Activated T-cell treated with anti-CD3 and anti-CD28 coated beads, Interleukin-2, amount 50 U/mL, for 48 hours (primary cell): ENCODE results near the gene CLCN3.
"Not testable (repeated sequence)": the region's sequence is repeated elsewhere in the genome, so short reads cannot be mapped to it uniquely, and the experiment has no call there.

Experiments used
- DNase-seq, 2 experiments: peaks; one replicate each; pipeline ENCODE4 v3.0.0-alpha.2; 2020

The CLCN3 gene

DNA sequence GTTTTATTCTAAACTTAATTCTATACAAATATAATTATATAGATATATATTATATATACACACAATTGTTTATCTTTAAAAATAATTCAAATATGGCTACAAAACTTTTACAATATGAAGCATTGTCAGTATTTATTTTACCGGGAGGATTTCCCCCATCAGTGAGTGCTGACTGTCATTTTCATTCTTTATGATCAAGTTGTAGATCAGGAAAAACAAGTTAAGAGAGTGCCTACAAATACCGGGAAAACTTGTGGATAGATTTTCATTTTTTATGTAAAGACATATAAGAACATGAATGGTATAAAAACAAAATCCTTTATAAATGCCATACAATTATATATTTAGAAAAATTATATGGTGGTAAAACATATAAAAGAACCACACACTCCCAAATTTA is 37.8 kb downstream of the CLCN3 start:
- DNase-seq, result no peak

DNA sequence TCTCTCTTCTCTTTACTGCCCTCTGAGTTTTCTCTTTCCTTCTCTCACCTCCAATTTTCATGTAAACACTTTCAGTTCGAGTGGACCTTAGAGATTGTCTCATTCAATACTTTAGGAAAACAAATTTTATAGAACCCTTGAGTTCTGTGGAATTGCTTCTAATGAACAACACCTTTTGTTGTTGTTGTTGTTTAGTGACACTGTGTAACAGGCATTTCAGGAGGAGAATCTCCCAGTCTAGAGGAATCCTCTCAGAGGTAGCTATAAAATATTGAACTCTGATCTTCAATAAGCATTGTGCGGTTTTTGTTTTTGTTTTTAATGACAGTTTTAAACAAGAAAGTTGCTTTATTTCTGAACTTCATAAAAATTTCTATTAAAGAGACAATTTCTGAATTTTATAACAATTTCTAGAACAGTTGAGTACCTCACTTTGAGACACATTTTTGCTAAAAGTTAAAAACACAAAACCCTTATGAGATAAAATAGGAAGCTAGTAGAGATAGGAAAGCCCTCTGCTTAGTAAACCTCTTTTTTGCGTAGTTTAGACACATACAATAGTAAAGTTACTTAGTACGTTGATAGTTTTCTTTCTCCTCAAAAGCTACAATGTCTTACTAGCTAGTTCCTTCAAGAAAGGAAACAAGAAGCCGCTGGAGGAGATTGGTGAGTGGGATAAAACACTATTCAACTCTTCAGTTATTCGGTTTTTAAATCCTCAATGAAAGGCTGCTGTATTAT is 38.8 kb downstream of the CLCN3 start:
- DNase-seq, result no peak

DNA sequence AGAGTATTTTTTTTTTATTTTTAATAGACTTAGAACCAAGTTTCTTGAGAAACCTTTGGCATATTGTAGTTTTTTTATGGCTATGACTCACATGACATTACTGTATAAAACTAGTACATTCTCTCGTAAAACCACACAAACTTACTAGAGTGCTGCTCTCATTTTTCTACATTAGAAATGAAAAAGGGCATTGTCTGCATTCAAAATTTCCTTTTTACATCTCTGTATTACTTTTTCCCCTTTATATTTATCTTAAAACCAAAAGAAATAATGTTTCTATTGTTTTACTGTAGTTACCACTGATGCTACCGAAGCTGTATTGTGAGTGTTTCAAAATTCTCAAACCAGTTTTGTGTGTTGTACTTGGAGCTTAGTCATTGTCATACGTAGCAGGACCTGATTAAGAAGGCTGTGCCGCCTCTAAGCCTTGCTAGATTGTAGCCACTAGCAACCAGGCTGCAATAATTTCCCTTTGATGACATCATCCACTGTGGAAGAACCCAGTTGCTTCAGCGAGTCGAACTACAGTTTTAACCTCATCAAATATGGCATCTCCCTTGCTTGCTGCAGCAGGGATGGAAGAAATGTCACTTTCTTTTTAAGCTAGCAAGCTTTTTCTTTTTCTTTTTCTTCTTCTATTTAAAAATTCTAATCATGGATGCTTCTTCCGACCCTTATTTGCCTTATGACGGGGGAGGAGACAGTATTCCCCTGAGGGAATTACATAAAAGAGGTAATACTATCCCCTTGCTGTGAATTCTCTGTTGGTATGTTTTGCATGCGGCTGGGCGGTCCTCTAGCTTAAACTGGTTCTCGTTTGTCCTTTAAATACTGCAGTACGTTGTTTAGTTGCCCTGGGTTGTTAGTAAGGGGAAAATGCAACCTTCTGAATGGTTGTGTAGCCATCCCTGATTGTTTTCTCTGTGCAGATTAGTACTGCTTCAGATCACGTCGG is 39.6 kb downstream of the CLCN3 start:
- DNase-seq, result peak; percentile 52 to 65

DNA sequence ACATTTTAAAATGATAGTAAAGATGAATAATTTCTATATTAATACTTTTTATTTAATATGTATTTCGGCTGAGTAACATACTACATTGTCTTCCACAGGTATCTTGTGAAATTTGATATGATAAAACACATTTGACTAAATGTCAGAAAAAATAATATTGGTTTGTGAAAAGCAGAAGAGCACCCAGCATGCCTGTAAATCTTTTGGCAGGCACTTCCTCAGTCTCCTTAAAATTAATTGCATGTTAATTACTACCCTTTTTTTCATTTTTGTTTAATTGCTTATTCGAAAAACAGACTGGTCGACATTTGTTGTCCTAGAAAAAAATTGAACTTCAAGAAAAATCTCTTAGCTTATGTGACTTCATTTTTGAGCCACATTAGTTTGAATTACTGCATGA is 40.6 kb downstream of the CLCN3 start:
- no peak for DNase-seq

DNA sequence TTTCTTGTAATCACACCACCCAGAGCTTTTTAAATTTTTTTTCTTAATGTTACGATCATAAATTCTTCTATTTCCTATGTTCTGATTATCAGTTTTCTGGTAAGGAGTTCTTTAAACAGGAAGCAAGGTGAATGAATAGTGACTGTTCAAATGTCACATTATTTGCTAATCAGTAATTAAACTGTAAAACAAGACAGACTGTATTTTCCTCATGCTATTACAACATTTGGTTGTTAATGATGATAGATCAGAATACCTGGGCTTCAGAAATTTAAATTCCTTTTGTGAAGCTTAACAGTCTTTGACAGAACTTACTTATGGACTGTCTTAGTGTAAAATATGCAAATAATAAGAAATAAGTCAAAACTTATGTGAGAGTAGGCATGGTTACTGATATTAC is 41.4 kb downstream of the CLCN3 start:
- no peak for DNase-seq

DNA sequence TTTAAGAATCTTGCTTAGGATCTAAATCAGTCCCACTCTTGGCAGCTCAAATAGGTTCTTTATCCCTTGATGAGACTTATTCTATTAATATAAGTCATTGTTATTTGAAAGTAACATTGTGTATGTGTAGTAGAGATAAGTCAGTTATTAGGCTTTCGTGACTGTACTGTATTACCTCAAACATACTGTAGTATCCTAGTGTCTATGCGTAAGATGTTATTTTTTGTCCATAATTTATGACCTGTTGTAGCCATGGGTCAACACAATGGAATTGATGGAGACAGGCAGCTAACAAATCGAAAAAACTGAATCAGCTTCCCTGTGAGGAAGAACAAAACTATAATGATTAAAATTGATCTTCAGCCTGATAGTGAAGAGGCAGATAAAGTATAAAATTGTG is 41.8 kb downstream of the CLCN3 start:
- no peak for DNase-seq

DNA sequence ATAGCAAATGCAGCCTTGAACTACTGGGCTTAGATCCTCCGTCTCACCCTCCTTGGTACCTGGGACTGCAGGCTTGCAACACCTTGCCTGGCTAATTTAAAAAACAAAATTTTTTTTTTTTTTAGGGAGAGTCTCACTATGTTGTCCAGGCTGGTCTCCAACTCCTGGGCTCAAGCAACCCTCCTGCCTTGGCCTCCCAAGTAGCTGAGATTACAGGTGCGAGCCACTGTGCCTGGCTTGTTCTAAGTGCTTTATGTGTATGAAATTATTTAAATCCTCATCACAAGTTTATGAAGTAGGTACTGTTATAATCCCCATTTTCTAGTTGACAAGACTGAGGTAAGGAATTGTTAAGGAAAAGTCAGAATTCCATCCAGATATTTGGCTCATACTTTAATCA is 43.0 kb downstream of the CLCN3 start:
- DNase-seq, result no peak

DNA sequence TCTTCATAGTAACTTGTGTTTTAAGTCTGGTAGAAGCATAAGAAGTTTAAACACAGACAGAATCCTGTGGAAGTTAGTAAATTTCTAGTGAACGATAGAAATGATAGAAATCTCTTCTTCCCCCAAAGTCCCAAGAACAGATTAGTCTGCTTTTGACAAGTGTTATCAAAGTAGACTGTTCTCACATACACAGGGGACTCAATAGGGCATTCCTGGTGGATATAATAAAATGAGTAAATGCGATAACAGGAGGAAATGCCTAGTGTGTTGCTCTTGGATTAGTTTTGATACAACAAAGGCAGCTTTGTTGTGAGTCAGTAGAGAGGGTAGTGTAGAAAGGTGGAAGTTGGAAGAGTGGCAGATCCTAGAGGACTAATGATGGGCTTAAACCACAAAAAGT is 43.5 kb downstream of the CLCN3 start:
- no peak for DNase-seq

DNA sequence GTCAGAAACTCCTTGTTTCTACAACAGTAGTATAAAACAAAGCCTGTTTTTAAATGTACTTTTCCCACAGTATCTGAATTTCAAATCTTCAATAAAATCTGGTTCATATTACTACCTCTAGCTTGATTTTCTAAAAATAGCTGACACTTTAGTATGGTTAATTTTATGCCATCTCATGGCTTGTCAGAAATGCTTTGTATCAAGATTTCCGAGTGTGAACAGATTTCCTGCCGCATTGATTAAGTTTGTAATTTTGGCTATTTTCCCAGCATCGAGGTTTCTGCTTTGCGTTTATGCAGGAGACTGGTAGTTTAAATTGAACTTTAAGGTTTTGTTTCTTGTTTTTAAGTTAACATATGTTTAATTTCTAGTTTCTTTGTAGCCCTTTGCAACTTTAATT is 44.2 kb downstream of the CLCN3 start:
- DNase-seq, result no peak

DNA sequence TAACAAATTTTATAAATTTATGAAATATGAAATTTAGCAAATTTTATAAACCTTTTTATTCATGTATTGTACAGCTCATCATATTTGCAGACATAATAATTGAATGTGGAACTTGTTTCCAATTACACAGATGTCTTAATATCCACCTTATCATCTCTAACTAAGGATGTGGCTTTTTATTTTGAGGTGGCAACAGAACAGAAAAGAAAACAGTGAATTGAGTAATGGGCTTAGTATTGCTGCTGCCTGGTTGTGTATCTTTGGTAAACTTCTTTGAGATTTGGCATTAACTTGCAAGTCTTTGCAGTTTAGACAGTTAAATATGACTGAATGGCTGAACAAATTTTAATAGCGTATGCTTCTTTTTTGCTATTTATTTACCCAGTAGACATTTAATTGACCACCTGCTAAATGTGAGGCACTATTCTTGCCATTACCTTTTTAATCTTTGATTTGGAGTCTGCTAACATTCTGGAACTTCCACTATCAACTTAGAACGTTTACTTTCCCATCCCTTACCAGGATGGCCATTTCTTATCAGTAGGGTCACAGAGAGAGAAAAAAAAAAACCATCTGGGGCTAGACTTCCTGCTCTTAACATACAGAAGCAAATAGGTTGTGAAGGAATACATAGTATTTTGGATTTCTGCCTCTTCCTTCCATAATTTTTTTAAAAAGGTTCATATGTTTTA is 44.8 kb downstream of the CLCN3 start:
- DNase-seq, result no peak

DNA sequence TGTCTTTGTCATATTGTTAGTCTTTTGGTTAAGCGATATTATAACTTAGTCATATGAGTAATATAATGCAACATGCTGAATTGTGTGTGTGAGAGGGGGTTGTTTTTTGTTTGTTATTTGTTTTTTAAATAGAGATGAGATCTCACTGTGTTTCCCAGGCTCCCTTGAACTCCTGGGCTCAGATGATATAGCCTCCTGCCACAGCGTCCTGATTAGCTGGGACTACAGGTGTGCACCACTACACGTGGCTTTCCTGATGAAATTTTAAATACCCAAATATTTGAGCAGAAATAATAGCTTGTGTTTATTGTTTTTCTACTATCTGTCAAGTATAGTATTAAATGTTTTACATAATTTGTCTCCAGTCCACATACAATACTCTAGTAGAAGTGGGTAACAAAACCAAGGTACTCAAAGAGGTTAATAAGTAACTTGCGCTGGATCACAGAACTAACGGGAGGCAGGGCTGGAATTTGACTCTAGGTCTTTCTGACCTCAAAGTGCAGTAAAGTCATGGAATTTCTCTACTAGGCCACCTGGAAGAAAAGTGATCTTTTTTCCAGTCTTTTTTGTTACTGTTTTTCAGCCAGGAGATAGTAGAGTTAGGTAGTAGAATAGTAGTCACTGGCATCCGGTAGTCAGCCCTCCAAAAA is 47.8 kb downstream of the CLCN3 start:
- DNase-seq, result no peak

DNA sequence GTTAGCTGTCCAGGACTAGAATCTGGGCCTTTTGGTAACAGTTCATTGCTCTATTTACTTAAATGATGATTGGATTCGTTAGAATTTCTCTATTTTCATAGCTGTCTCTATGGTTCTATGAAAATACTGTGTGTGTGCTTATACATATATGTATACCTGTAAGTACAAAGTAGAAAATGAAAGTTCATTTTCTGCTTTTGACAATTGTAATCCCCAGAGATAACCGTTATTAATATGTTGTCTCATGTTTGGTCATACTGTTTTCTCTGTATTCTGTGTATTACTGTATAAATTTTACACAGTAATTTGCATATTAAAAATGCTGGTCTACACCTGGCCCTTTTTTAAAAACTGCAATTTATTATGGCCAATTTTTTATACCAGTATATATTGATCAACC is 55.4 kb downstream of the CLCN3 start:
- DNase-seq, result no peak

DNA sequence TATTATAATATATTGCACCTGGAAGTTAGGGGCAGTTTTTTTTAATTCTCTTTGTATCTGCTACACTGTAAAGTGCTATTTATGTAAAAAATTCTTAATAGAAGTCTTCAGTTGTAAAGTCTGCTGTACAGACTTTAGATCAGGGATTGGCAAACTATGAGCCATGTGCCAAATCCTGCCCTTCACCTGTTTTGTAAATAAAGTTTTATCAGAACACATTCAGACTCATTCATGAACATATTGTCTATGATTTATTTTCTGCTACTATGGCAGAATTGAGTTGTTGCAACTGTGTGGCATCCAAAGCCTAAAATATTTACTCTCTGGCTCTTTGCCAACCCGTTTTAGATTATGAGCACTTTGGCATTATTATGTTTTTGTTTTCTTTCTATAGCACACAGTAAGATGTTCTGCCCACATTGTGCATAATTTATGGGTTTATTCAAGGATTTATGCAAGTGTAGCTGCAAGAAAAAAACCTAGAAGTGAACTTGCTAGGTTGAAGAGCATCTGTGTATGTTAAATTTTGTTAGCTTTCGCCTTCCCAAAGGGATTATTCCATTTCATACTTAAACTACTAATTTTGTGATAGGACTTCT is 56.9 kb downstream of the CLCN3 start:
- no peak for DNase-seq

DNA sequence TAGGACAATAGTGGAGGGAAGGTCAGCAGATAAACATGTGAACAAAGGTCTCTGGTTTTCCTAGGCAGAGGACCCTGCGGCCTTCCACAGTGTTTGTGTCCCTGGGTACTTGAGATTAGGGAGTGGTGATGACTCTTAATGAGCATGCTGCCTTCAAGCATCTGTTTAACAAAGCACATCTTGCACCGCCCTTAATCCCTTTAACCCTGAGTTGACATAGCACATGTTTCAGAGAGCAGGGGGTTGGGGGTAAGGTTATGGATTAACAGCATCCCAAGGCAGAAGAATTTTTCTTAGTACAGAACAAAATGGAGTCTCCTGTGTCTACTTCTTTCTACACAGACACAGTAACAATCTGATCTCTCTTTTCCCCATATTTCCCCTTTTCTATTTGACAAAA is 58.1 kb downstream of the CLCN3 start:
- DNase-seq, result not testable (repeated sequence)

DNA sequence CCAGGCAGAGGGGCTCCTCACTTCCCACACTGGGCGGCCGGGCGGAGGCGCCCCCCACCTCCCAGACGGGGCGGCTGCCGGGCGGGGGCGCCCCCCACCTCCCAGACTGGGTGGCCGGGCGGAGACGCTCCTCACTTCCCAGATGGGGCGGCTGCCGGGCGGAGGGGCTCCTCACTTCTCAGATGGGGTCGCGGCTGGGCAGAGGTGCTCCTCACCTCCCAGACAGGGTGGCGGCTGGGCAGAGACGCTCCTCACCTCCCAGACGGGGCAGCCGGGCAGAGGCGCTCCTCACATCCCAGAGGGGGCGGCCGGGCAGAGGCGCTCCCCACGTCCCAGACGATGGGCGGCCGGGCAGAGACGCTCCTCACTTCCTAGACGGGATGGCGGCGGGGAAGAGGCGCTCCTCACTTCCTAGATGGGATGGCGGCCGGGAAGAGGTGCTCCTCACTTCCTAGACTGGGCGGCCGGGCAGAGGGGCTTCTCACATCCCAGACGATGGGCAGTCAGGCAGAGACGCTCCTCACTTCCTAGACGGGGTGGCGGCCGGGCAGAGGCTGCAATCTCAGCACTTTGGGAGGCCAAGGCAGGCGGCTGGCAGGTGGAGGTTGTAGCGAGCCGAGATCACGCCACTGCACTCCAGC is 58.7 kb downstream of the CLCN3 start:
- not testable (repeated sequence) for DNase-seq

DNA sequence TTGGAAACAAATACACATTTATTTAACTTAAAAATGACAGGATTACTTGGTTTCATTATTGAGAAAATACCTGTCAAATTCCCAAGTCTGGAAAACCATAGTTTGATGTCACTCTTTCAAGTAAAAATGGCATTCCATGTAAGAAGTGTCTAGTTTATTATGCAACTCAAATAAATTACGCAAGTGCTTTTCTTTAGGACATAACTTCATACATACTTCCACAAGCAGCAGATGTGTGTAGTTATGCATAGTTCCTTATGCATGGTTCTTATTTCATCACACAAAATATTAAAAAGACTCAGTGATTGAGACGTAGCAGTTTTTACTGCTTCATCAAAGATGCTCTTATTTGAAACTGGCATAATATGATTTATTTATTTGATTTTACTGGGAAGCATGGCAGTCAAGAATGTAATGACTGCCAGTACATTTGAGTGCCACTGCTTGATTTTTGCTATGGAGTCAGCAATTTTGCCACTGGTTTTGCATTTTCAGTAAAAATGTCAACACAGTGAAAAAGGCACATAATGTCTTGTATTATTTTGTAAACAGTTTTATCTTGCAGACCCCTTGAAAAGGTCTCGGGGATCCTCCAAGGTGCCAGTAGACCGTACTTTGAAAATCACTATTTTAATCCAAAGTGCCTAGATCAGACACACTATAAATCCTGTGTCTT is 62.1 kb downstream of the CLCN3 start:
- DNase-seq, result no peak

DNA sequence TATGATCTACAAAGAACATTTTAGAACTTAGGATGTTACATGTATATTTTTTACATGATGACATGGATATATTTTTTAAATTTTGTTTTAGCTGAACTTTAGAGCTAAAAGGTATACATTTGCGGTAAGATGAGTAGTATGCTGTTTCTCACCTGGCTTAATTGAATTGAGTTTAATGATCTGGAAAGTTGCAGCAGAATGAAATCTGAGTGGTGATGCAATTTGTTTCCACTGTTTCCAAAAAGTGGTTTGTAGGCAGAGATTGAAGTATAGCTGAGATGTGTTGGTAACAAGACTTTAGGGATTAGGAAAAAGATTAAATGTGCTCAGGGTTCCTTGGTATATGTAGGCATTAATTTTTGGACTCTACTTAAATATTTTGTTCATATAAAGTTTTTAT is 69.3 kb downstream of the CLCN3 start:
- no peak for DNase-seq

DNA sequence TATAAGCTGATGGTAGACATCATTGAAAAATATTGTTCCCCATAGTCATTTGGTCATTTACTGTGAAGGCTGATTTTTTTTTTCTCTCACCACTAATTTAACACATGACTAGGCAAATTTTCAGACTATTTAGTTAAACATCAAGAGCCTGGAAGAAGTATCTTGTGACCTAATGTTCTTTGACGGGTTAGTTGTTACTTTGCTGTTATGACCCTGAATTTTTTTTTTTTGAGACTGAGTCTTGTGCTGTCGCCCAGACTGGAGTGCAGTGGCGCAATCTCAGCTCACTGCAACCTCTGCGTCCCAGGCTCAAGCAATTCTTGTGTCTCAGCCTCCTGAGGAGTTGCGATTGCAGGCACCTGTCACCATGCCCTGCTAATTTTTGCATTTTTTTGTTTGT is 70.4 kb downstream of the CLCN3 start:
- DNase-seq, result no peak

DNA sequence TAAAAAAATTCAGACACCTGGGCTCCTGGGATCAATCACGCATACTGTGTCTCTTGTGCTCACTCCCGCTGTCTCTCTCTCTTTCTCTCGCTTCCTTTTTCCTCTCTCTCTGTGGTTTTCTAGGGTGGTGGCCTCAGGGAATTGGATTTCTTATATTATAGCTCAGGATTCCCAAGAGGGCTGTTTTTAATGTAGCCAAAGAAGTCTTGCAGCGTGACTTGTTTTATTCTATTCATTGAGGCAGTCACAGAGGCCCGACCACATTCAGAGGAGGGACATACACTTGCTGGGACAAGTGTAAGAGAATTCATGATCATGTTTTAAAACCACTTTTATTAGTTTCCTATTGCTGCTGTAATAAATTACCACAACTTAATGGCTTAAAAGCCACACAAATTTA is 78.0 kb downstream of the CLCN3 start:
- no peak for DNase-seq

DNA sequence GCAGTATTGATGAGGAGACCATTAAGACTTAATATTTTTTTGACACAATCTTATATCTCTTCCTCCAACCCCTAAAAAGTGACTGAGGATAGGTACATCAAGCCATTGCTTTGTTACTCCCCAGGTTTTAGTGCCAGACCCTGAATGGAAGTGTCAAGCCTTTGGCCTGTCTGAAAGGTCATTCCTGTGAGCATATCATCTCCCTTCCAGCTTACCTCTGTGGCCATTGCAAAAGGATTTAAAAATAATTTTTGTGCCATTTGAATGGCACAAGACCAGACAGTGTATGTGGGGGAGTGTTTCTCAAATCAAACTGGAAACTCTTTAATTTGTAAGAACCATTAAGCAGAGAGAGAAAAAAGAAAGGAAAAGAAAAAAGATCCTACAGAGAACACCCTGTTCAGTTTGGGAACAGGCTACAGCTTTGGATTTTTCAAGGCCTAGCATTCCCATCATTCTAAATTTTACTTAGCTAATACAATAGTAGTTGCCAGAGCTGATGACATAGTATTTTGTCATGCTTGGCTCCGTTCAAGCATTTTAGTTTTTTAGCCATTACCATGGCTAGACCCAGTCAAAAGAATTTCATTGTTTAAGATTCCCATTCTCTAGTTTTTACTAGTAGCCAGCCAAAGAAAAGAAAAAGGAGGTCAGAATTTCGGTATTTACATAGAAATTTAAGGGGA is 87.7 kb downstream of the CLCN3 start:
- no peak for DNase-seq

DNA sequence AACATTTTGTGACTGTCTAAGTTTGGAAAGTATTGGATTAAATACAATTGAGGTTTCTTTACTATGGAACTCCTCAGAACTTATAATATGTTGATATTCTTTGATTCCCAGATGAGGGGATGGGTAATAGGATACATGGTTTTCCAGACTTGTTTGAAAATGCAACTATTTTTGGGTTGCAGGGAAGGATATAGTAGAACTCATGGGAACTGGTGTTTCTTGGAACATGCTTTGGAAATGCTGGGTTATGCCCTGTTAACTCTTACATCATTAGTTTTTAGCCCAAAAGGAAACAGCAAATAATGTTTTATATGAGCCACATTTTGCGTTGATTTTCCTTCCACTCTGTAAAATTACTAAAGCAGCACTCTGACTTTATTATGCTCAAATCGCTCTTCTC is 95.4 kb downstream of the CLCN3 start:
- DNase-seq, result no peak
